ENCODE data around the gene SLC7A6.

The SLC7A6 gene

DNA sequence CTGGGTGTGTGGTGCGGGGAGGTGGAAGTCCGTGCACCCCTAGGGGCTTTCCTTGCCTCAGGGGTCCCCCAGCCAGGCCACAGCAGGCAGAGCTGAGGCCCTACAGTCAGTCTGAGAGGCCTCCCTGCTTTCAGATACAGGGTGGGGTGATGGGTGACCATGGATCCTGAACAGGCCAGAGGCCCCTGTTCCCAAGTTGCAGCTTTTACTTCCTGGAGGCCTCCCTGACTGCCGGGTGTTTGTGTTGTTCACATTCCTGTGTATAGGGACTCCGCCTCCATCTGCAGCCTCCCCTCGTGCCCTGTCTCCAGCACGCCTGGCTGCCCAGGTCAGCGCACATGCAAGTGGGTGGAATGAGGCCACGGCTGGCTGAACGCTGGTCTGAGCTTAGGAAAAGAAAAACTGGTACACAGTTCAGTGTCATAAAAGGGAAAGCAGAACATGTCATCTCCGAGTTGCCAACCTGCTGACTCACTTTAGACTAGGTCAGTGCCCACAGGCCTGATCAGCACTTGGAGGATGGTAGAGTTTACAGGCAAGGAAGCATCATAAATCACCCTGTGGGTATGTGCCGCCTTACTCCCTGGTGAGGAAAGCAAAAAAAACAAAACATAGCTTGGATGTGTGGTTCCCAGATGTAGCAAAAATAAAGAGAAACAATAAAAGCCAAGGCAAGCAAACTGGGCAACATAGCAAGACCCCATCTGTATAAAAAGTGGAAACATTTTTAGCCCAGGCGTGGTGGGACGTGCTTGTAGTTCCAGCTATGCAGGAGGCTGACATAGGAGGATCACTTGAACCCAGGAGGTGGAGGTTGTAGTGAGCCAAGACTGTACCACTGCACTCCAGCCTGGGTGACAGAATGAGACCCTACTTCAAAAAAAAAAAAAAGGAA, 6.2 kb upstream of the SLC7A6 start:
- no peak for DNase-seq

DNA sequence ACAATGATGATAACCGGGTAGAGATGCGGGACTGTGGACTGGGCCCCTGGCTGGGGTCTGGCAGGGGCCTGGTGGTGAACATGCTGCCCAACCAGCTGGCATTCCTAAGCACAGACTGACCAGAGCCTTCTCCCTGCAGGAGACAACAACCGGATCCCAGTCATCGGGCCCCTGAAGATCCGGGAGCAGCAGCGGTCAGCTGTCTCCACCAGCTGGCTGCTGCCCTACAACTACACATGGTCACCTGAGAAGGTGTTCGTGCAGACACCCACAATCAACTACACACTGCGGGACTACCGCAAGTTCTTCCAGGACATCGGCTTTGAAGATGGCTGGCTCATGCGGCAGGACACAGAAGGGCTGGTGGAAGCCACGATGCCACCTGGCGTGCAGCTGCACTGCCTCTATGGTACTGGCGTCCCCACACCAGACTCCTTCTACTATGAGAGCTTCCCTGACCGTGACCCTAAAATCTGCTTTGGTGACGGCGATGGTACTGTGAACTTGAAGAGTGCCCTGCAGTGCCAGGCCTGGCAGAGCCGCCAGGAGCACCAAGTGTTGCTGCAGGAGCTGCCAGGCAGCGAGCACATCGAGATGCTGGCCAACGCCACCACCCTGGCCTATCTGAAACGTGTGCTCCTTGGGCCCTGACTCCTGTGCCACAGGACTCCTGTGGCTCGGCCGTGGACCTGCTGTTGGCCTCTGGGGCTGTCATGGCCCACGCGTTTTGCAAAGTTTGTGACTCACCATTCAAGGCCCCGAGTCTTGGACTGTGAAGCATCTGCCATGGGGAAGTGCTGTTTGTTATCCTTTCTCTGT, 5.1 kb upstream of the SLC7A6 start:
- DNase-seq, result no peak

DNA sequence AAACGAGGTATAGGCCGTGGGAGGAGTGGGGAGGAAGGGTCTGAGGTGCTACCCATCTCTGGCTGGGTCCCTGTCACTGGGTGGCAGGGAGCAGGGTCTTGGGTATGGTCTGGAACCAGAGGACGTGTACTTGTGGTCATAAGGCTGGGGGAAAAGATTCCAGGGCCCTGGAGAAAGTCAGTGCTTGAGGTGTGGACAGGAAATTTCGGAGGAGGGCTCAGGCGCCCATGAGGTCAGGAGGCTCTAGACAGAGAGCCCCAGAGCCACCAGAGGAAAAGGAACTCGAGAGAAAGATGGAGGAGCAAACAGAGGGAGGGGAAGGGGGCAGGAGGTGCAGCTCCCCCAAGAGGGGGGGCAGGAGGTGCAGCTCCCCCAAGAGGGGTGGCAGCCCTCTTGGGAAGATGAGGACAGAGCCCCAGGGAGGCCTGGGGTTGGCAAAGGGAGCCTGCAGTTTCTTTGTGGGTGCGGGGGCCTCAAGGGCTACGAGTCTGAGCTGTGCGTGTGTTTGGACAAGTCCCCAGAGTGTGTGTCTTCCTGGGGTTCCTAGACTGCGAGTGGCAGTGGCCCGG, 683 bp upstream of the SLC7A6 start:
- DNase-seq, result no peak

DNA sequence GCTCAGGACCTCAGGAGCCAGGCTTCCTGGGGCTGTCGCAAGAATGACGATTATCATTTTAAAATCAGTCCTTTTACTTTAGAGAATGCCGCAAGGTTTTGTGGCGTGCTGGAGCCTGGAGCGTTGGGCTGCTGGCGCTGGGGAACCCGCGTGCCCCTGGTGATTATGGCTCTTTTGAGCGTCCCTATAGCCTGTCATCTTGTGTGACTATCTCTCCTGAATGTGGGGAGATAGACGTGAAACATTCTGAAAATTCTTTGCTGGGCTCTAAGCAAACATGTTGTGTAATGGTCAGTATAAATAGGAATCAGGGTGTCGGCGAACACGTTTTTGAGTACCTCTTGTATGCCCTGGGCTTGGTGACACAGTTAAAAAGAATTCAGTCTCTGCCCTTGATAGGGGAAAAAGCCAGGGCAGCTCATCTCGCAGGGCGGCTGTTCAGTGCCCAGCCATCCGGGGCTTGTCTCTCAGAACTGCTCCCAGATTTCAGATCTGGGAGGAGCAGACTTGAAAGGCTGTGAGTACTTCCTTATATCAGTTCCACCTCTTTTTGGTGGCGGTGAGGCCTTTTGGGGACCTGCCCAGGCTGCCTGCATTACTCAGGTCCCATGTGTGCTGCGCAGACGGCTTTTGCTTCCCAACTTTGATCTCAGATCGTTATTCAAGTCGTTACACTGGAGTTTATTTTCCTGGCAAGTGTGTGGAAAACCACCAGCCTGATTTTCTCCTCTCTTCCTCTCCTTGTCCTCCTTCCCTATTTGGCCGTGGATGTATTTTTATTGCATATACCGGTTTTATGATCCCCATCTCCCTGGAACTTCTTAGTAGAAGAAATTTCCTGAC, 973 bp downstream of the SLC7A6 start:
- DNase-seq, result peak; percentile 60

DNA sequence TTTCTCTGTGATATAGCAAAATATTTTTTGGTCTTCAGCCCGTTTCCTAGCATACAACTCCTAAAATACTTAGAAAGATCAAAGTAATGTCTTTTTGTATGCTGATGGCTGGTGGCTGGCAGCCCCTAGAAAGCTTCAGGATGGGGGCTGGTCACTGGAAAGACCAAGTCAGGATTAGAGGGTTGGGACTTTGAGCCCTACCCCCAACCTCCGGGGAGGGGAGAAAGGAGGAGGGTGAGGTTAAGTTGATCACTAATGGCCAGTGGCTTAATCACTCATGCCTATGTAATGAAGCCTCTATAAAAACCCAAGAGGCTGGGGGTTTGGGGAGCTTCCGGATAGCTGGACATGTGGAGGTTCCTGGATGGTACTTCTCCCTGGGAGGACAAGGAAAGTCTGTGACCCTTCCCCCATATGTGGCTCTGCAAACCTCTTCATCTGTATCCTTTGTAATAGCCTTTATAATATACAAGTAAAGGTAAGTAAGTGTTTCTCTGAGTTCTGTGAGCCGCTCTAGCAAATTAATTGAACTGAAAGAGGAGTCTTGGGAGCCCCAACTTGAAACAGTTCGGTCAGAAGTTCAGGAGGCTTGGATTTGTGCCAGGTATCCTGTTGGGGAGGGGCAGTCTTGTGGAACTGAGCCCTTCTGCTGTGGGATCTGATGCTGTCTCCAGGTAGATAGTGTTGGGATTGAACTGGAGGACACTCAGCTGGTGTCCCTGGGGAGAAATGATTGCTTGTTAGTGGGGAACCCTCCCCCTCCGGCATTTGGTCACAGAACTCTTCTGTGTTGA, 3.5 kb downstream of the SLC7A6 start:
- no peak for DNase-seq

DNA sequence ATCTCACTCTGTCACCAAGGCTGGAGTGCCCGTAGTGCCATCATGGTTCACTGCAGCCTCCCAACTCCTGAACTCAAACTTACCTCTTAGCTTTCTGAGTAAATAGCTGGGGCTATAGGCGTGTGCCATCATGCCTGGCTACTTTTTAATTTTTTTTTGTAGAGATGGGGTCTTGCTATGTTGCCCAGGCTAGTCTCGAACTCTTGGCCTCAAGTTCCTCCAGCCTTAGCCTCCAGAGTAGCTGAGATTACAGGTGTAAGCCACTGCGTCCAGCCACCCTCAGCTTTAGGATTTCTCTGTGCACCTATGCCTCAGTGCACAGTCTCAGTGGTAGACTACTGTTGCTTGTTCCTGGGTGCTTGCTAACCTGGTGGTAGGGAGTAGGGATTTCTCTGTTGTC, 5.5 kb downstream of the SLC7A6 start:
- no peak for DNase-seq

DNA sequence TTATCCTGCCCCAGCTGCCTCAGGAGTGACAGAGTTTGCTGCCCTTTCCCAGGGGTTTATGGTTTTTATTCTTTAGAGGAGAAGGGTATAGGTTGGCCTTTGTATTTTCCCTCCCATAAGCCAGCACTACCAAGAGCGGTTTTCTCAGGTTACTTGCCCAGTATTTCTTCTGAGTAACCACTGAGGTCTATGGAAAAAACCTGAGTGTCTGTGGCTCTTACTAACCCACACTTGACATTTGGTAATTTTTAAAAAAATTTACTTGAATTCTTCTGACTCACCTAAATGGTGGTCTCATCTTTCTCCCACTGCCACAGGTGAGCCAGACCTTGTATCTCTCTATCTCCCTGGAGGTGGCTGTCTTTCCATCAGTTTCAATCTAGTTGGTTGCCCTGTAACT, 6.0 kb downstream of the SLC7A6 start:
- no peak for DNase-seq

DNA sequence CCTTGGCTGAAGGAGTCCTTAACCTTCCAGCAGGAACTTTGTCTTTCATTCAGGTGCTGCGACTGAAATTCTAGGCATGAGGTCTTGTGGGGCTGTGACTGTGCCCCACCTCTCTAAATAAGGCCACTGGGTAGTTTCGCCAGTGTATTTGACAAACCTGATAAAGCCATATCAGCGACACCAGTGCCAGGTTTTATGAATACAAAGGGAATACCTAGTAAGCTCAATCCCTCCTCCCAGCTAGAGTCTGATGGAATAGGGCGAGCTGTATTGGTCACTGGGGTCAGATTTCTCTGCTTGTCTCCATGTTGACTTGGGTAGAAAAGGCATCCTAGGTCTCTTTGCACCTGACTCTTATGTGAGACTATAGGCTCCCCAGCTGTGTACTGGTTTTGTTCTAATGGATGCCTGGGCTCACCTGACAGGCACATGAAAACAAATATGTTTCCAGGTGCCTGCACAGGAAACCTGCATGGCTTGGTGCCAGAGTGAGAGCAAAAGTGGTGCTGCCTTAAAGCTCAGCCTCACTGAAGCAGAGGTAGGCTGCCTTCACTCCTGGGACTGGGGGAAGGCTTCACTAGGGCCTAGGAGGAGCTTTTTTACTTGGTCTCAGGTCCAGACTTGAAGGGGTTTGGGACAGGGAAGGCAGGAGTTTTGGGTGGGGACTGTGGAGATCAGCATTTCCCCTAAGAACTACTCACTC, 8.3 kb downstream of the SLC7A6 start:
- DNase-seq, result peak; percentile 45

DNA sequence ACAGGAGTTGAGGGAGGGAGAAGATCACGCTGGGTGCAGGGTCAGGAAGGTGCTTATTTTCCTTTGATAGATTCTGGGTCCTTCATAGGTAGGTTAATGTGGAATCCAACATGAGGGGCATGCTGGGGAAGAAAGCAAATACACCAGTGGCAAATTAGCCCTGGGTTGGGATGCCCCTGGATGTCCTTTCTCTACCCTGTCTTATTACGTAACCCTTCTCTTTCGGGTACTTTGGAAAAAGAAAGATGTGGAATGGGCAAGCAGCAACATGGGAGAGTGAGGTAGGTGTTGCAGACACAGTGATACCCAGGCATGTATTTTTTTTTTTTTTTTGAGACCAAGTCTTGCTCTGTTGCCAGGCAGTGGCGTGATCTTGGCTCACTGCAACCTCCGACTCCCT, 9.1 kb downstream of the SLC7A6 start:
- DNase-seq, result no peak

DNA sequence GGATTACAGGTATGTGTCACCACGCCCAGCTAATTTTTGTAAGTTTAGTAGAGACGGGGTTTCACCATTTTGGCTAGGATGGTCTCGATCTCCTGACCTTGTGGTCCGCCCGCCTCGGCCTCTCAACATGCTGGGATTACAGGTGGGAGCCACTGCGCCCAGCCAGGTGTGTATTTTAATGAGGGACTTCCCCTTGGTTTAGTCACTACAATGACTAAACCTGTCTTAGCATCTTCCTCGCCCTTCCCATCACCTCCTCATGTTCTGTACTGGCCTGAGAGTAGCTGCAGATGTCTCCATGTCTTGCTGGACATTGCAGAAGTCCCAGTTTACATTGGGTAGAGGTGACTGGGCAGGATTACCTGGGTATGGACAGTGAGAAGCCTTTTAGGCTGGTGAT, 9.6 kb downstream of the SLC7A6 start:
- no peak for DNase-seq

DNA sequence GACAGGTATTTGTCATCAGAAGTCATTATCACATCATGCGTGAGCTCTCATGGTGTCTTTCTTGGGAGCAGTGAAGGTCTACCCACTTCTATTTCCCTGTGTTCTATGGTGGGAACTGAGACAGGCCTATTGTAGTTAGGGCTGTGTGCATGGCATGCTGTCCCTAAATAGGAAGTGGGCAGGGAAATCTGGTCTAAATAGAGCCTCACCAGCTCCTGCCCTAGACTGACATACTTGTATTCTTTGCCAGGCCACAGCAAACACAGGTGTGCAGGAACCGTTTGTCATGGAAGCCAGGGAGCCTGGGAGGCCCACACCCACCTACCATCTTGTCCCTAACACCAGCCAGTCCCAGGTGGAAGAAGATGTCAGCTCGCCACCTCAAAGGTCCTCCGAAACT, 10.1 kb downstream of the SLC7A6 start:
- DNase-seq, result no peak

DNA sequence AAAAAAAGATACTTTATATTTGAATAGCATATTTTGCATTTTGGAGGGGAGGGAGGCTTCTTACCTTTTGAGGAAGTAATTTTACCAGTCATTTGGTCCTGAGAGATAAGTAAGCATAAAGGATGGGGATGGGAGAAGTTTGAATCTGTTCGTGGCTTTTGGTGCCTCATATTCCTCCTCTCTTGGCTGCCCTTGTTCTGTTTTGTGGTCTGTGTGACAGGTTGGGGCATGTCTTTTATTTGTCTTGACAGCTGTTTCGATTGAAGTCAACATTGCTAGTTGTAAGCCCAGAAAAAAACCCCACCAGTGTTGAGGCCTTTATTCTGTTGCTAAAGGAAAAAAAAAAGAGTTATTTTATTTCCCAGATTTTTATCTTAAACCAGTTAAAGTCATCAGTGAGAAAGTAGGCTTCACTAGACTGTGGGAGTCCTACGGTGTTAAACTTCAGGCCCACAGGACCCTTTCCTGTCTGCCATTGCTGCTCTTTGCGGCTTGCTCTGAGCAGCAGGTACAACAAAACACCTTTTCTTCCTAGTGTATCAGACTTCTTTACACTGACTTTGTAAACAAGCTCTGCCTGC, 11.4 kb downstream of the SLC7A6 start:
- peak; percentile 53 for DNase-seq

DNA sequence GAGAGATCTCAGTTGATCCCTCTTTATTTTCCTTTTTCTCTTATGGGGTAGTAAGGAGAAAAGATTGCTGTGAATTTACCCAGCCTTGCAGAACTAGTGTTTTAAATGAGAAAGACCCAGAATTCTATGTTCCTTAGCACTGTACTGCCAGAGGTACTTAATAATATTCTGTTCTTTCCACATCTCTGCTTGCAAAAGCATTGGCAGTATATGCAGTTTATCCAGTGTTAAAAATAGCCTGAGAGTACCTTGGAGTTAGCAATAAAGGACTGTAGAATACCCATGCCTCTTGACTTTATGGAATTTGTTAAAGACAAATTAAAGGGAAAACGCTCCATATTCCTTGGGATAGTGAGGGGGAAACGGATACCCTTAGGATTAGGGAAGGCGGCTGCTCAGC, 11.9 kb downstream of the SLC7A6 start:
- DNase-seq, result no peak

DNA sequence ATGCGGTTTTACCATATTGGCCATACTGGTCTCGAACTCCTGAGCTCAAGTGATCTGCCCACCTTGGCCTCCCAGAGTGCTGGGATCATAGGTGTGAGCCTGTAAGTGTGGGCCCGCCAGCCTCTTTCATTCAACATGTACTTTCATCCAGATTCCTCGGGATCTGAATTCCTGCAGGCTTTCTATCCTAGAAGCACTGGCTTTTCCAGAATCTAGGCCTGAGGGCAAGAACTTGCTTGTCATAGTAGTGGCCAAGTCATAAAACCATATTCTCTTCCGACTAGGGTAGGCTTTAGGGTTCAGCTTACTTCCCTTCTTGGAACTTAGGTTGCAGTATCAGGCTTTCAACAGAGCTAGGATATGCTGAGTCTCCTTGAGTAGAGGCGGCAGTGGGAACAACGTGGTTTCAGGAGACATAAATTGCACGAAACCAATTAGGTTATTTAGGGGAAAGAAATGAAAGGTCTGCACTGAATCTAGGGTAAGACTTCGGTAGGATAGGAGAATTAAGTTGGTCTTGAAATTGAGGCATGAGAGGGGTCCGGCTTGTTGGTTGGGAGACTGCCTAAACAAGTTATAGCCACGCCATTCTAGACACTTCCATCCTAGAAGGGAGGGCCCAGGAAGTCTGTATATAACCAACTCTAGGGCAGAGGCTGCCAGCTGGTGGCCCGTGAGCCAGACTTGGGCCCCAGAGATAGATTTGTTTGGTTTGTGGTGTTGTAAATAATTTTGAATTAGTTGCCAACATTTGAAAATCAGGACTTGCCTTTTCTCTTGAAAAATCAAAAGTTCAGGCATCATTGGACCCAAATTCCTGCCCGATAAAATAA, 15.6 kb downstream of the SLC7A6 start:
- DNase-seq, result no peak

DNA sequence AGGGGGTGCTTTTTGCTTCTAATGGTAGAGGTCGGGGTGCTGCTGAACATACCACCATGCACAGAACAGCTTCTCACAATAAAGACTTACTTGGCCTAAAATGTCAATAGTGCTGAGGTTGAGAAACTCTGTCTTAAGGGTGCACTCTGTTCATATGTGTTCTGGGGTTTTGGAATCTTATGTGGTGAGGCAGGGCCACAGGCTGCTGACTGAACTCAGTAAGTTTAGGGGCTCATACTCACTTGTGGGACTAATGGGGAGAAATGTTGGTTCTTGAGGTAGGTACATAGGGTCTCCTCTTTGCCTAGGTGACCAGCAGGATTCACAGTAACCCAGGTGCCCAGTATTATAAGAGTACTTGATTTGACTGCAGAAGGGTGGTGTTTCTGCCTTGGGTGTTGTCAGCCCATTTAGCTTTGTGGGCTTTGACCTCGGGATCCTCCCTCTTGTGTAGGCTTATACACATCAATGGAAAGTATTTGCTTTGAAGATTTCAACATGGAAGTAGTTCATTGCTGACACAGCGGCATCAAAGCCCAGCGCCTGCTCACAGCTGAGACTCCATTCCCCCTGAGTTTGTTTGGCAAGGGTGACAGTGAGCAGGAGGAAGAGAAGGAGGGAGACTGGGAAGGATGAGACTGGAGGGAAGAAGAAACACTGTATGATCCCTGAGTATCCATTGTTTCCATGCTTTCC, 17.2 kb downstream of the SLC7A6 start:
- no peak for DNase-seq

DNA sequence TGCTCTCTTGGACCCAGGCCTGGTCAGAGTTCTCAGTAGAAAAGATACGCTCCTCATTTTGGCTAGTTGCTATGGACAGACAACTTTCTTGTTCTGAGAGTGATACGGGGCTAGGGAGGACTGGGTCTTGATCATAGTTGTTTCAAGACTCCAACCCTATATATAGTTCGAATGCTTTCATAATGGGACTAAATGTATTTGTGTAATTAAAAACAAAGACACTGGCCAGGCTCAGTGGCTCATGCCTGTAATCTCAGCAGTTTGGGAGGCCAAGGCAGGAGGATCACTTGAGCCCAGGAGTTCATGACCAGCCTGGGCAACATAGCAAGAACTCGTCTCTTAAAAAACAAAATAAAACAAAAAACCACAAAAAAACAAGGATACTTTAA, 17.7 kb downstream of the SLC7A6 start:
- no peak for DNase-seq

DNA sequence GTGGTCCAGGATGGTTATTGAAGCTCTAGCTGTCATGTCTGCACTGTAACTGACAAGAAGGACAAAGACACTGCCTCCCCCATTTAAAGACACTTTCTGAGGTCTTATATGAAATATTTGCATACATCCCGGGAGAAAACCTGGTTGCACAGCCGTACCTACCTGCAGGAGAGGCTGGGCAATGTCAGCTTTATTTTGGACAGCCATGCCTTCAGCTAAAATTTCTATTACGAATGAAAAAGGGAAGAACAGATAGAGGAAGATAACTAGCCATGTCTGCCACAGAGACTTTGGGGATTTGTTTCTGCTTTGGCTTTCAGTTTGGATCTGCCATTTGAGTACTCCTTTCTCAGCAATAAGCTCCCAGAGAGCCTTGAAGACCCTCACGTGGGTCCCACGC, 19.0 kb downstream of the SLC7A6 start:
- DNase-seq, result no peak

DNA sequence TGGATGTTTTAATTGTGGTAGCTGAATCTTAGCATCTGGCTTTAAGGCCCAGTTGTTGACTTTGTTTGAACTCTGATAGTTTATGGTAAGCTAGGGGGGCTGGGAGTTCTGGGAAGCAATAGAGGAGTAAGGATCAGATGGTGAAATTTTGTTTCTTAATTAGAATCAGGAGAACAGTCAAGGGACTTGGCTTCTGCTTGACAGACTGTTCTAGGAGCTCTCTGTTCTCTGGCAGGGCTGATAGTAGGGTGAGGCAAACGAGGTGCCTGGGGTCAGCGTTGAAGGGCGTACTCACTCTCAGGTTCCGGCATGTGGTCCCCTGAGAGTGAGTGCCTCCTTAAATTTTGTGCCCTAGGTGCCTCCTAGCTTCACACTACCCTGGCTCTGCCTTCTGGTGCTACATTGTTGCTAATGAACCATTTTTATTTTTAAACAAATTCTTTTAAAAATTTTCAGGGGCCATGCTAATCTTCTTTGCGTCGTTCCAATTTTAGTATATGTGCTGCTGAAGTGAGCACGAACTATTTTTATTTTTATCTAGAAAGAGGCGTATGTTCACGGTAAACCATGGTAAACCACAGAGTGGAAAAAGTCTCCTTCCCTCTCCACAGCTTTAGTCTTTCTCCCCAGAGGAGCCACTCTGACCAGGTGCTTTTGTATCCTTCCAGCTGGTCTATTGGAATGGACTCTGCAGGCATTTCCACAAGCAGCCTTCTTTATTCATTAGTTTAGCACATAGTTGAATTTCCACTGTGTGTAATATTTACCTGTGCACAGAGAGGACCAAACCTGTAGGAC, 19.7 kb downstream of the SLC7A6 start:
- no peak for DNase-seq

DNA sequence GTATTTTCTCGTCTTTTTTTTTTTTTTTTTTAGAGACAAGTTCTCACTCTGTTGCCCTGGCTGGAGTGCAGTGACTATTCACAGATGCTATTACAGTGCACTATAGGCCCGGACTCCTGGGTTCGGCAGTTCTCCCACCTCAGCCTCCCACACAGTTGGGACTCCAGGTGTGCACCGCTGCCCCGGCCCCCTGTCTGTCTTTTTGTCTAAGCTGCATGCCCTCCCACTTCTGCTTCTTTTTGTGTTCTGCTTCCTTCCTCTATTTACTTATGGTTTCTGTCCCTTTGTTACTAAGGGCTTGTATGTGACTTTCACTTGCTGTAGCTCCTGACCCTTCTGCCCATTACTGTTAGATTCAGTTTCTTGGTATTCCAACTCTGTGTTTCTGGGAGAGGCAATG, 20.5 kb downstream of the SLC7A6 start:
- DNase-seq, result peak; percentile 52

All from CD4-positive, alpha-beta T cell treated with Interleukin-15 for 1 hour (primary cell).